Neuronal stem cell (in vitro differentiated cells): Measurements from ENCODE around the gene RIPOR1.

Experiments used
- DNase-seq: peaks from one replicate; pipeline ENCODE4 v3.0.0-alpha.2; 2013; ENCODE audit warnings: low spot score
- H2AFZ ChIP-seq: one replicate; pipeline ENCODE4 v1.6.1; 2013; ENCODE audit warnings: mild to moderate bottlenecking, low read length, inconsistent platforms
- H2AK5ac ChIP-seq: 2 replicates; pipeline ENCODE4 v1.6.1; 2013; ENCODE audit warnings: low read depth, mild to moderate bottlenecking, inconsistent platforms, low read length, moderate library complexity, mixed read lengths
- H2BK120ac ChIP-seq: 2 replicates; pipeline ENCODE4 v1.6.1; 2013; ENCODE audit warnings: low read depth, mild to moderate bottlenecking, inconsistent platforms, low read length, moderate library complexity, mixed read lengths
- H2BK12ac ChIP-seq: one replicate; pipeline ENCODE4 v1.6.1; 2013; ENCODE audit warnings: low read length, inconsistent platforms
- H2BK15ac ChIP-seq: 2 replicates; pipeline ENCODE4 v1.6.1; 2013; ENCODE audit warnings: mild to moderate bottlenecking, low read length, inconsistent platforms, mixed read lengths
- H2BK5ac ChIP-seq: one replicate; pipeline ENCODE4 v1.6.1; 2013; ENCODE audit warnings: inconsistent platforms, mild to moderate bottlenecking, low read length, moderate library complexity
- H3K14ac ChIP-seq: one replicate; pipeline ENCODE4 v1.6.1; 2013; ENCODE audit warnings: low read length, inconsistent platforms
- H3K18ac ChIP-seq: 2 replicates; pipeline ENCODE4 v1.6.1; 2013; ENCODE audit warnings: low read length, inconsistent platforms
- H3K23ac ChIP-seq: 2 replicates; pipeline ENCODE4 v1.6.1; 2013; ENCODE audit warnings: low read depth, mild to moderate bottlenecking, mixed read lengths, low read length, inconsistent platforms; ENCODE audit not compliant: poor library complexity
- H3K27ac ChIP-seq: replicated peaks from 3 replicates; pipeline ENCODE4 v1.5.1; 2013; ENCODE audit warnings: low read length, inconsistent platforms
- H3K27me3 ChIP-seq, 3 experiments: 2 replicates each; pipeline ENCODE4 v1.6.1; 2013; ENCODE audit warnings: low read length in 3 of 3, mild to moderate bottlenecking in 2 of 3, inconsistent platforms in 1 of 3, low read depth in 1 of 3, mixed read lengths in 1 of 3, moderate library complexity in 1 of 3; ENCODE audit not compliant: control insufficient read depth in 3 of 3, insufficient read depth in 3 of 3
- H3K36me3 ChIP-seq, 2 donors: replicated peaks in 1 of 2; 2 replicates each; pipeline ENCODE4 v1.6.1; 2013; ENCODE audit warnings: low read length in 2 of 2; ENCODE audit not compliant: control insufficient read depth in 2 of 2, insufficient read depth in 2 of 2
- H3K4ac ChIP-seq: 2 replicates; pipeline ENCODE4 v1.6.1; 2013; ENCODE audit warnings: inconsistent platforms, mild to moderate bottlenecking, low read length, moderate library complexity
- H3K4me1 ChIP-seq, 2 donors: 1 replicate in 1 of 2; 2 replicates in 1 of 2; pipeline ENCODE4 v1.6.1; 2013; ENCODE audit warnings: low read length in 2 of 2, low read depth in 1 of 2; ENCODE audit not compliant: control insufficient read depth in 2 of 2, insufficient read depth in 1 of 2
- H3K4me2 ChIP-seq: one replicate; pipeline ENCODE4 v1.6.1; 2013; ENCODE audit warnings: mild to moderate bottlenecking, low read length, inconsistent platforms; ENCODE audit not compliant: insufficient read depth, poor library complexity, severe bottlenecking
- H3K4me3 ChIP-seq, 2 donors: 2 replicates each; pipeline ENCODE4 v1.5.1; 2013; ENCODE audit warnings: low read length in 2 of 2, mild to moderate bottlenecking in 2 of 2, inconsistent platforms in 1 of 2, moderate library complexity in 1 of 2
- H3K79me1 ChIP-seq: one replicate; pipeline ENCODE4 v1.6.1; 2013; ENCODE audit warnings: low read depth, mild to moderate bottlenecking, inconsistent platforms, low read length, moderate library complexity
- H3K9ac ChIP-seq: one replicate; pipeline ENCODE4 v1.6.1; 2013; ENCODE audit warnings: mild to moderate bottlenecking, low read depth, low read length, inconsistent platforms; ENCODE audit not compliant: poor library complexity
- H3K9me3 ChIP-seq, 2 donors: replicated peaks in 1 of 2; 2 replicates each; pipeline versions ENCODE3 to v1.6.1; 2013; ENCODE audit warnings: low read length in 2 of 2, mild to moderate bottlenecking in 2 of 2, inconsistent platforms in 1 of 2, low read depth in 1 of 2, mixed read lengths in 1 of 2, moderate library complexity in 1 of 2; ENCODE audit not compliant: control insufficient read depth in 2 of 2, insufficient read depth in 1 of 2
- H4K8ac ChIP-seq: one replicate; pipeline ENCODE4 v1.6.1; 2013; ENCODE audit warnings: low read depth, mild to moderate bottlenecking, inconsistent platforms, low read length, moderate library complexity
- H4K91ac ChIP-seq: one replicate; pipeline ENCODE4 v1.6.1; 2013; ENCODE audit warnings: low read length, low read depth, mild to moderate bottlenecking, inconsistent platforms; ENCODE audit not compliant: poor library complexity
- WGBS, 2 donors: extraction: QIAGEN DNeasy Blood & Tissue Kit; methylation state at CpG; one replicate each; pipeline ENCODE4 v1.1.7; 2013; ENCODE audit warnings: missing lambda C conversion rate in 2 of 2, mixed read lengths in 1 of 2; ENCODE audit not compliant: insufficient read length in 2 of 2, insufficient replicate concordance in 1 of 2; ENCODE audit errors: extremely low coverage in 2 of 2; 5-methylcytosine and 5-hydroxymethylcytosine counted together

RIPOR1 gene

GRCh38 chr16:67561501-67561823 is 32.8 kb downstream of the RIPOR1 start:
- H3K27me3 ChIP-seq: peaks cover 0 to 2% (median 0%) of the 10 kb centered on the region in 3 experiments
- H2BK120ac ChIP-seq: no peak overlapping the region
- peak overlapping the region; percentile 80 for H3K4me2 ChIP-seq
- no peak overlapping the region for H3K4ac ChIP-seq
- H3K18ac ChIP-seq: peak overlapping the region; percentile 97
- peak overlapping the region; percentile 98 for H4K8ac ChIP-seq
- H4K91ac ChIP-seq: no peak overlapping the region
- H2AK5ac ChIP-seq: peak overlapping the region; percentile 40
- peak overlapping the region; percentile 57 for H3K14ac ChIP-seq
- no peak overlapping the region for H2BK12ac ChIP-seq
- H3K23ac ChIP-seq: no peak overlapping the region
- peak overlapping the region; percentile 82 to 98 for H3K4me3 ChIP-seq
- H2AFZ ChIP-seq: peak overlapping the region; percentile 96
- peaks cover 6% of the 10 kb centered on the region for H3K79me1 ChIP-seq
- H3K36me3 ChIP-seq: peaks cover 0 to 8% of the 10 kb centered on the region in 2 donors
- no peaks in the 10 kb centered on the region for H3K9me3 ChIP-seq
- peak overlapping the region; percentile 87 for H2BK5ac ChIP-seq
- H3K4me1 ChIP-seq: peaks cover 3 to 5% of the 10 kb centered on the region in 2 donors
- peak overlapping the region; percentile 84 for H3K9ac ChIP-seq
- no CpG with 5 or more reads among the region's 8 CpGs for WGBS, 2 donors
- peak overlapping the region; percentile 95 for H3K27ac ChIP-seq
- no peak for DNase-seq
- H2BK15ac ChIP-seq: no peak overlapping the region

DNA sequence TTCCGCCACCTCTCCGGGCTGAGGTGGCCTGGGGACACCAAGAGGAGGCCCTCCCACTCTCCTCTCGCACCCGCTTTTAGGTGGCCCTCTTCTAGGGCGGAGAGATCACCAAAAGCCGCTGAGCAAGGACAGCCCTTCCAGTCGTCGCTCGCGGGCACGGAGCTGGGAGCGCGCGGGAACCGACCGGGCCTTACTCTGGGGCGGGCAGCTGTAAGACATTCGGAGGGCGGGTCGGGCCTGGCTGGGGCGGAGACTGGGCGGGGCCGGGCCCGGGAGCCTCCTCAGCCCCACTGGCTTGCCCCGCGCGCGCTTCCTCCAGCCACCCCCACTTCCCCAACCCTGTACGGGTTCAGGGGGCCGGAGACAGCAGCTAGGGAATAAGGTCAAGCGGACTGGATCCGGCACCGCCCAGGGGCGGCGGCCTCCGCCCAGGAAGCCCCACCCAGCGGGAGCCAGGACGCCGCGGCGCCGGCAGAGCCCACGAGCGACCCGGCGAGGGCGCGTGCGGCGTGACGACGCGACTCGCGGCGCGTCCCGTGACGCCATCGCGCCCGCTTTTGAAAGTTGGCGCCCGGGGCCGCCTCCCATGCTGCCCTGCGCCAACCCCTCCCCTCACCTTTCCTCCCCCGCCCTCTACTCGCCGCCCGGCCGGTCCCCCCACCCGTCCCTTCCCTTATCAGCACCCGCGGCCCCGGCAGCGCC is 33.3 kb downstream of the RIPOR1 start:
- Histone ChIP-seq H3K4ac (no peak overlapping the region), H3K9ac (peak overlapping the region; percentile 84), H4K91ac (no peak overlapping the region), H3K79me1 (peaks cover 9% of the 10 kb centered on the region), H3K9me3 (no peaks in the 10 kb centered on the region), H2BK15ac (no peak overlapping the region), H3K4me3 (peak overlapping the region; percentile 92 to 98), H3K4me2 (peak overlapping the region; percentile 80), H2AFZ (peak overlapping the region; percentile 96), H2BK120ac (no peak overlapping the region), H4K8ac (peak overlapping the region; percentile 98), H3K14ac (peak overlapping the region; percentile 94), H3K36me3 (peaks cover 0 to 8% of the 10 kb centered on the region in 2 donors), H2AK5ac (peak overlapping the region; percentile 40), H3K18ac (peak overlapping the region; percentile 97), H3K4me1 (peaks cover 3 to 5% of the 10 kb centered on the region in 2 donors), H3K23ac (peak overlapping the region; percentile 99), H2BK5ac (peak overlapping the region; percentile 93), H2BK12ac (no peak overlapping the region), H3K27ac (peak overlapping the region; percentile 100), H3K27me3 (peaks cover 0 to 2% (median 0%) of the 10 kb centered on the region in 3 experiments)
- WGBS, 2 donors: no CpG with 5 or more reads among the region's 76 CpGs
- DNase-seq: peak; percentile 92

GRCh38 chr16:67562526-67562917 is 33.9 kb downstream of the RIPOR1 start, which contains the start of gene CTCF:
Gene CTCF, plus strand, starts transcription at chr16:67562526. Its CDS starts 48,307 bp downstream, at chr16:67610833.
- Histone ChIP-seq H3K4me2 (peak within 1 kb of the TSS; percentile 85), H2BK120ac (peak within 1 kb of the TSS; percentile 94), H3K18ac (peak within 1 kb of the TSS; percentile 100), H2BK12ac (peak within 1 kb of the TSS; percentile 58), H3K79me1 (peaks cover 10% of the 10 kb centered on the region), H3K27me3 (peaks cover 0 to 2% (median 0%) of the 10 kb centered on the region in 3 experiments), H3K23ac (peak within 1 kb of the TSS; percentile 99), H2AFZ (peak within 1 kb of the TSS; percentile 96), H3K4me1 (peaks cover 3 to 5% of the 10 kb centered on the region in 2 donors), H2BK15ac (peak within 1 kb of the TSS; percentile 81), H3K4ac (peak within 1 kb of the TSS; percentile 98), H3K9me3 (no peaks in the 10 kb centered on the region), H3K14ac (peak within 1 kb of the TSS; percentile 100), H3K36me3 (peaks cover 0 to 8% of the 10 kb centered on the region in 2 donors), H2AK5ac (peak within 1 kb of the TSS; percentile 97), H2BK5ac (peak within 1 kb of the TSS; percentile 99), H4K8ac (peak within 1 kb of the TSS; percentile 99), H4K91ac (peak within 1 kb of the TSS; percentile 72), H3K27ac (peak within 1 kb of the TSS; percentile 100), H3K4me3 (peak within 1 kb of the TSS; percentile 98 to 100), H3K9ac (peak within 1 kb of the TSS; percentile 100)
- no CpG with 5 or more reads among the region's 62 CpGs for WGBS, 2 donors
- DNase-seq: no peak
